ENCODE measurements around the gene C2orf68. TPM values are rescaled to one million over a fixed set of nuclear protein-coding genes. Genes with fewer than 3 reads are reported as not detected.

The C2orf68 gene
- total and polyA plus RNA-seq, 2 of the 13 experiments (the other 11 are each of a cell fraction or from before 2014, with no cell fraction given): 47.1 to 77.4 TPM

DNA sequence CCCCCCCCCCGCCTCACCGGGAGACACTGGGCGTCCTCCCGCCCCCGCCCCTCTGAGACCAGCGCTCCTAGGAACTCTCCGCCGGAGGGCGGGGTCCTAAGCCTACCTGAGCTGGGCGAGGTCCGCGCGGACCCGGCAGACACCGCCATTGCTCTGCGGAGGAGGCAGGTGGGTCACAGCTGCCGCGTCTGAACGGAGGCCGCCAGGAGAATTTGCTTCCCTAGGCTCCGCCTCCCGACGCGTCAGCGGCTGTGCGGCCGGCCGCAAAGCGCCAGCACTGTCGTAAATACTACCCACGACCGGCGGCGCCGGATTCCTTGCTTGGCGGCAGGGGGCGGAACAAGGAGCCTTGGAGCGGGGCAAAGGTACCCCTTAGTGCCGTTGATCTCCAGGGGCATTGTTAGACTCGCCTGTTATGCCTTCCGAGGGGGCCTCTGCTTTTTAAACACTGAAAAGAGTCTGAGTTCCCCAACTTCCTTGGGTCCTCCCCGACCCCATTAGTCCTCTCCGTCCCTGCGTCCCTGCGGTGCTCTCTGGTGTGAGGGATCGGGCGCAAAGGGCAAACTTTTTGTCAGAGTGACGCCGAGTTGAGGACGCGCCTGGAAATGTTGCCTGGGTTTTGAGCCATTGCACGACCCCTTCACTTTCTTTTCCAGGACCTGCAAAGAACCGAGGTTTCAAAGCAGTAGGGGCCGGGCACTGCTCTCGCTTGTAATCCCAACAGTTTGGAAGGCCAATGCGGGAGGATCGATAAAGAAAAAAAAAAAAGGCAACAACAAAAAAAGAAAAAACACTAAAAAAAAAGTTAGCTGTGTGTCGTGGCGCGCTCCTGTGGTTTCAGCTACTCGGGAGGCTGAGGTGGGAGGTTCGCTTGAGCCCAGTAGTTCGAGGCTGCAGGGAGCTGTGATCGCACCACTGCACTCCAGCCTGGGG is 50.3 kb downstream of the C2orf68 start, which contains the start of gene GGCX (continued):
- TF ChIP-seq, protein P1, sequence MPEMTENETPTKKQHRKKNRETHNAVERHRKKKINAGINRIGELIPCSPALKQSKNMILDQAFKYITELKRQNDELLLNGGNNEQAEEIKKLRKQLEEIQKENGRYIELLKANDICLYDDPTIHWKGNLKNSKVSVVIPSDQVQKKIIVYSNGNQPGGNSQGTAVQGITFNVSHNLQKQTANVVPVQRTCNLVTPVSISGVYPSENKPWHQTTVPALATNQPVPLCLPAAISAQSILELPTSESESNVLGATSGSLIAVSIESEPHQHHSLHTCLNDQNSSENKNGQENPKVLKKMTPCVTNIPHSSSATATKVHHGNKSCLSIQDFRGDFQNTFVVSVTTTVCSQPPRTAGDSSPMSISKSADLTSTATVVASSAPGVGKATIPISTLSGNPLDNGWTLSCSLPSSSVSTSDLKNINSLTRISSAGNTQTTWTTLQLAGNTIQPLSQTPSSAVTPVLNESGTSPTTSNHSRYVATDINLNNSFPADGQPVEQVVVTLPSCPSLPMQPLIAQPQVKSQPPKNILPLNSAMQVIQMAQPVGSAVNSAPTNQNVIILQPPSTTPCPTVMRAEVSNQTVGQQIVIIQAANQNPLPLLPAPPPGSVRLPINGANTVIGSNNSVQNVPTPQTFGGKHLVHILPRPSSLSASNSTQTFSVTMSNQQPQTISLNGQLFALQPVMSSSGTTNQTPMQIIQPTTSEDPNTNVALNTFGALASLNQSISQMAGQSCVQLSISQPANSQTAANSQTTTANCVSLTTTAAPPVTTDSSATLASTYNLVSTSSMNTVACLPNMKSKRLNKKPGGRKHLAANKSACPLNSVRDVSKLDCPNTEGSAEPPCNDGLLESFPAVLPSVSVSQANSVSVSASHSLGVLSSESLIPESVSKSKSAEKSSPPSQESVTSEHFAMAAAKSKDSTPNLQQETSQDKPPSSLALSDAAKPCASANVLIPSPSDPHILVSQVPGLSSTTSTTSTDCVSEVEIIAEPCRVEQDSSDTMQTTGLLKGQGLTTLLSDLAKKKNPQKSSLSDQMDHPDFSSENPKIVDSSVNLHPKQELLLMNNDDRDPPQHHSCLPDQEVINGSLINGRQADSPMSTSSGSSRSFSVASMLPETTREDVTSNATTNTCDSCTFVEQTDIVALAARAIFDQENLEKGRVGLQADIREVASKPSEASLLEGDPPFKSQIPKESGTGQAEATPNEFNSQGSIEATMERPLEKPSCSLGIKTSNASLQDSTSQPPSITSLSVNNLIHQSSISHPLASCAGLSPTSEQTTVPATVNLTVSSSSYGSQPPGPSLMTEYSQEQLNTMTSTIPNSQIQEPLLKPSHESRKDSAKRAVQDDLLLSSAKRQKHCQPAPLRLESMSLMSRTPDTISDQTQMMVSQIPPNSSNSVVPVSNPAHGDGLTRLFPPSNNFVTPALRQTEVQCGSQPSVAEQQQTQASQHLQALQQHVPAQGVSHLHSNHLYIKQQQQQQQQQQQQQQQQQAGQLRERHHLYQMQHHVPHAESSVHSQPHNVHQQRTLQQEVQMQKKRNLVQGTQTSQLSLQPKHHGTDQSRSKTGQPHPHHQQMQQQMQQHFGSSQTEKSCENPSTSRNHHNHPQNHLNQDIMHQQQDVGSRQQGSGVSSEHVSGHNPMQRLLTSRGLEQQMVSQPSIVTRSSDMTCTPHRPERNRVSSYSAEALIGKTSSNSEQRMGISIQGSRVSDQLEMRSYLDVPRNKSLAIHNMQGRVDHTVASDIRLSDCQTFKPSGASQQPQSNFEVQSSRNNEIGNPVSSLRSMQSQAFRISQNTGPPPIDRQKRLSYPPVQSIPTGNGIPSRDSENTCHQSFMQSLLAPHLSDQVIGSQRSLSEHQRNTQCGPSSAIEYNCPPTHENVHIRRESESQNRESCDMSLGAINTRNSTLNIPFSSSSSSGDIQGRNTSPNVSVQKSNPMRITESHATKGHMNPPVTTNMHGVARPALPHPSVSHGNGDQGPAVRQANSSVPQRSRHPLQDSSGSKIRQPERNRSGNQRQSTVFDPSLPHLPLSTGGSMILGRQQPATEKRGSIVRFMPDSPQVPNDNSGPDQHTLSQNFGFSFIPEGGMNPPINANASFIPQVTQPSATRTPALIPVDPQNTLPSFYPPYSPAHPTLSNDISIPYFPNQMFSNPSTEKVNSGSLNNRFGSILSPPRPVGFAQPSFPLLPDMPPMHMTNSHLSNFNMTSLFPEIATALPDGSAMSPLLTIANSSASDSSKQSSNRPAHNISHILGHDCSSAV (CRISPR knock-in tag; IDR thresholded peaks at IDR 0.05; ENCODE audit: borderline replicate concordance): no peak
- TF ChIP-seq FOXO1 (CRISPR knock-in tag; IDR thresholded peaks at IDR 0.05) (peak; percentile 37; the same call in 1 of the 2 replicates), NR2F6 (IDR thresholded peaks at IDR 0.05) (peak; percentile 40; the same call in 1 of the 2 replicates), NR2F6 (CRISPR knock-in tag; IDR thresholded peaks at IDR 0.05) (peak; percentile 49; the same call in 1 of the 2 replicates), CEBPG (CRISPR knock-in tag; IDR thresholded peaks at IDR 0.05) (no peak; the same call in 1 of the 2 replicates), GATAD1 (CRISPR knock-in tag; IDR thresholded peaks at IDR 0.05) (peak; percentile 97), GTF2F1 (IDR thresholded peaks at IDR 0.05; ENCODE audit: low read length) (peak; percentile 24; the same call in 1 of the 2 replicates), ZNF724P (CRISPR knock-in tag; IDR thresholded peaks at IDR 0.05; ENCODE audit: borderline replicate concordance) (no peak; the same call in 1 of the 2 replicates), HNRNPLL (IDR thresholded peaks at IDR 0.05; ENCODE audit: low read depth, low read length, poor library complexity, severe bottlenecking) (peak; percentile 91), ZNF761 (CRISPR knock-in tag; conservative IDR thresholded peaks at IDR 0.05) (peak; percentile 79; the same call in 1 of the 2 replicates), NFIB (CRISPR knock-in tag; IDR thresholded peaks at IDR 0.05; ENCODE audit: borderline replicate concordance) (no peak), STAG1 (CRISPR knock-in tag; IDR thresholded peaks at IDR 0.05) (peak; percentile 24; the same call in 1 of the 2 replicates), PHF5A (CRISPR knock-in tag; IDR thresholded peaks at IDR 0.05; ENCODE audit: low read depth, unreplicated experiment) (peak; percentile 65), TOE1 (CRISPR knock-in tag; IDR thresholded peaks at IDR 0.05) (0 out of 2 replicates have a peak, but pooled peaks have one; percentile 39), SETDB1 (CRISPR knock-in tag; IDR thresholded peaks at IDR 0.05; ENCODE audit: borderline replicate concordance) (no peak)
- TF ChIP-seq, protein P2, sequence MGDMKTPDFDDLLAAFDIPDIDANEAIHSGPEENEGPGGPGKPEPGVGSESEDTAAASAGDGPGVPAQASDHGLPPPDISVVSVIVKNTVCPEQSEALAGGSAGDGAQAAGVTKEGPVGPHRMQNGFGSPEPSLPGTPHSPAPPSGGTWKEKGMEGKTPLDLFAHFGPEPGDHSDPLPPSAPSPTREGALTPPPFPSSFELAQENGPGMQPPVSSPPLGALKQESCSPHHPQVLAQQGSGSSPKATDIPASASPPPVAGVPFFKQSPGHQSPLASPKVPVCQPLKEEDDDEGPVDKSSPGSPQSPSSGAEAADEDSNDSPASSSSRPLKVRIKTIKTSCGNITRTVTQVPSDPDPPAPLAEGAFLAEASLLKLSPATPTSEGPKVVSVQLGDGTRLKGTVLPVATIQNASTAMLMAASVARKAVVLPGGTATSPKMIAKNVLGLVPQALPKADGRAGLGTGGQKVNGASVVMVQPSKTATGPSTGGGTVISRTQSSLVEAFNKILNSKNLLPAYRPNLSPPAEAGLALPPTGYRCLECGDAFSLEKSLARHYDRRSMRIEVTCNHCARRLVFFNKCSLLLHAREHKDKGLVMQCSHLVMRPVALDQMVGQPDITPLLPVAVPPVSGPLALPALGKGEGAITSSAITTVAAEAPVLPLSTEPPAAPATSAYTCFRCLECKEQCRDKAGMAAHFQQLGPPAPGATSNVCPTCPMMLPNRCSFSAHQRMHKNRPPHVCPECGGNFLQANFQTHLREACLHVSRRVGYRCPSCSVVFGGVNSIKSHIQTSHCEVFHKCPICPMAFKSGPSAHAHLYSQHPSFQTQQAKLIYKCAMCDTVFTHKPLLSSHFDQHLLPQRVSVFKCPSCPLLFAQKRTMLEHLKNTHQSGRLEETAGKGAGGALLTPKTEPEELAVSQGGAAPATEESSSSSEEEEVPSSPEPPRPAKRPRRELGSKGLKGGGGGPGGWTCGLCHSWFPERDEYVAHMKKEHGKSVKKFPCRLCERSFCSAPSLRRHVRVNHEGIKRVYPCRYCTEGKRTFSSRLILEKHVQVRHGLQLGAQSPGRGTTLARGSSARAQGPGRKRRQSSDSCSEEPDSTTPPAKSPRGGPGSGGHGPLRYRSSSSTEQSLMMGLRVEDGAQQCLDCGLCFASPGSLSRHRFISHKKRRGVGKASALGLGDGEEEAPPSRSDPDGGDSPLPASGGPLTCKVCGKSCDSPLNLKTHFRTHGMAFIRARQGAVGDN (CRISPR knock-in tag; IDR thresholded peaks at IDR 0.05): peak; percentile 91
